ENCODE measurements around the gene FSD1.
"Not testable (repeated sequence)": the region's sequence is repeated elsewhere in the genome, so short reads cannot be mapped to it uniquely, and the experiment has no call there.

FSD1 gene

DNA sequence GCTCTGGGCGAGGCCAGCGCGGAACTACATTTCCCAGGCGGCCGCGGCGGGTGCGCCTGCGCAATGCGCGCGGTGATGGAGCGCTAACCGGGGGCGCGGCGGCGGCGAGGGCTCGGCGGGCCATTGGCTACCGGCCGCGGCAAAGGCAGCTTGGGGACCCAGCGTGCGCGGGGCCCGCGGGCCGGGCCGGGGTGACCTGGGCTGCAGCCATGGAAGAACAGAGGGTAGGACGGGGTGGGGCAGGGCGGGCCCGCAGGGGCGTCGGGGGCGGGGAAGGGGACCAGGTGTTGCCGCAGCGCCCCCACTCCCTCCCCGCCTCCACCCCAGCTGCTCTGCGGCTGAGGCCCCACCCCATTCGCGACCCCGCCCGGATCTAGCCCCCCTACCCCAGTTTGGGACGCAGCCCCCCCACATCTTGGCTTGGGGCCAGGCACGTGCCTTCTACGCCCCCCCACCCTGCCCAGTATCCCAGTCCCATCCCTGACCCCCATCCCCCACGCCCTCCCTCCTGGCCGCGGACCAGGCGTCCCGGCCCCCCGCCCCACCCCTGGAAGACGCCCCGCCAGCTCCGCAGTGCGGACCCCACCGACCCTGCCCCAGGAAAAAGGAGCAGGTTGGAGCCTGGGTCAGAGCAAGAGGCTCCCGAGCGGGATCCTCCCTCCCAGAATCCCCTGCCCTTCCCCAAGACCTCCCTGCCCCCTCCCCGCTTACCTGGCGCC, at the start of gene FSD1:
Gene FSD1 (plus strand): TSS at position 61 of the 719 bp plus-strand sequence. CDS start 149 bp downstream, at position 210.
- DNase-seq (ENCODE audit: low read depth, low spot score): no peak
- H3K27ac ChIP-seq: no peak within 1 kb of the TSS

DNA sequence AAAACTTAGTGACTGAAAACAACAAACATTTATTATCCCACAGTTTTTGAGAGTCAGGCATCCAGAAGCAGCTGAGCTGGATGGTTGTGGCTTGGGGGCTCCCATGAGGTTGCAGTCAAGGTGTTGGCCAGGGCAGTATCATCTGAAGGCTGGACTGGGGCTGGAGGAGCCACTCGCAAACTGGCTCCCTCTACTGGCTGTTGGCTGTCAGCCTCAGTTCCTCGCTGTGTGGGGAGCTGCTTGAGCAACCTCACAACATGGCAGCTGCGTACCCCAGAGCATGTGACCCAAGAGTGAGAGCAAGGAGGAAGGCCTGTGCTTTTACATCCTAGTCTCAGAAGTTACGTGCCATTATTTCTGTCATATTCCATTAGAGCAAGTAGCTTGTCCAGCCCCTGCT, 47.8 kb upstream of the FSD1 start:
- H3K27ac ChIP-seq: no peak overlapping the region
- DNase-seq (ENCODE audit: low read depth, low spot score): no peak

- no peak overlapping the region for H3K27ac ChIP-seq
- no peak for DNase-seq (ENCODE audit: low read depth, low spot score)
Observed at GRCh38 chr19:4257025-4257424, 47.4 kb upstream of the FSD1 start.

DNA sequence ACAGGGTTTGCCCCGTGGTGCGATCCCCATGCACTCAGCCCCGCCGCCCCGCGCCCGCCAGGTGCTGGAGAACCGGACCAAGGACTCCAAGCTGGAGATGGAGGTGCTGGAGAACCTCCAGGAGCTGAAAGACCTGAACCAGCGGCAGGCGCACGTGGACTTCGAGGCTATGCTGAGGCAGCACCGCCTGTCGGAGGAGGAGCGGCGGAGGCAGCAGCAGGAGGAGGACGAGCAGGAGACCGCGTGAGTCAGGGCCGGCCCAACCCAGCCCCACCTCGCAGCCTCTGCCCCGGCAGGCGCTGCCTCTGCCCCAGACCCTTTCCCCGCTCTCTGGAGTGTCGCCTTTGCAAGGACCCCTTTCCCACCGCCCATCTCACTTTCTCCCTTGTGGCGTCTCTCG, 46.2 kb upstream of the FSD1 start:
- no peak overlapping the region for H3K27ac ChIP-seq
- DNase-seq (ENCODE audit: low read depth, low spot score): no peak

DNA sequence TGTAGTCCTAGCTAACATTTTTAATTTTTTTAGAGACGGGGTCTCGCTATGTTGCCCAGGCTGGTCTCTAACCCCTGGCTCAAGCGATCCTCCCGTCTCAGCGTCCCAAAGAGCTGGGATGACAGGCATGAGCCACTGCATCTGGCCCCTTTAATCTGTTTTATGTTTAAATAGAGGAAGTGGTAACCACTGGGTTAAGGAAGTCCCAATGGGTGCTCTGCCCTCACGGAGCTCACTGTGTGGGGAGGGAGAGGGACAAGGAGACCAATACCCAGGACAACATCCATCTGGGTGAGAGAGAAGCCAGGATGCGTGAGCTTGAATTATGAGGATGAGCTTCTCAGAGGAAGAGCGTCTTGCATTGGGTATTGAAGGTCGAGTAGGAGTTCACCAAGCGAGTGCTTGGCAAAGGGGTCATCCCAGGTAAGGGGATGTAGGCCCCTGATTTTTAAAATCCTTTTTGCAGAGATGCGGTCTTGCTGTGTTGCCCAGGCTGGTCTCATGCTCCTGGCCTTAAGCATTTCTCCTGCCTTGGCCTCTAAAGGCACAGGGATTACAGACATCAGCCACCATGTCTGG, 43.7 kb upstream of the FSD1 start:
- no peak for DNase-seq (ENCODE audit: low read depth, low spot score)
- H3K27ac ChIP-seq: no peak overlapping the region

- DNase-seq (ENCODE audit: low read depth, low spot score): no peak
- H3K27ac ChIP-seq: no peak overlapping the region
Observed at GRCh38 chr19:4264812-4265211, 39.6 kb upstream of the FSD1 start.

DNA sequence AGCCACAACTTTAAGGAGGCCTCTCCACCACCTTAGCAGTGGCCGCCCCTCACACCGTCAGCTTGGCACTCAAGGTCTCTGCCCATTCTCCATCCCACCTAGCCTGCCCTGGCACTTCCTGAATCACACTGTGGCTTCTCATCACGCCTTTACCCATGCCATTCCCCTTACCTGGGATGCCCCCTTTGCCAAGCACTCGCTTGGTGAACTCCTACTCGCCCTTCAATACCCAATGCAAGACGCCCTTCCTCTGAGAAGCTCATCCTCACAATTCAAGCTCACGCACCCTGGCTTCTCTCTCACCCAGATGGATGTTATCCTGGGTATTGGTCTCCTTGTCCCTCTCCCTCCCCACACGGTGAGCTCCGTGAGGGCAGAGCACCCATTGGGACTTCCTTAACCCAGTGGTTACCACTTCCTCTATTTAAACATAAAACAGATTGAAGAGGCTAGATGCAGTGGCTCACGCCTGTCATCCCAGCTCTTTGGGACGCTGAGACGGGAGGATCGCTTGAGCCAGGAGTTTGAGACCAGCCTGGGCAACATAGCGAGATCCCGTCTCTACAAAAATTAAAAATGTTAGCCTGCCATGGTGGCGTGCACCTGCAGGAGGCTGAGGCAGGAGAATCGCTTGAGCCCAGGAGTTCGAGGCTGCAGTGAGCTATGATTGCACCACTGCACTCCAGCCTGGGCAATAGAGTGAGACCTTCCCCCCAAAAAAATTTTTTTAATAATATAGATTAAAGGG, 38.0 kb upstream of the FSD1 start:
- H3K27ac ChIP-seq: no peak overlapping the region
- no peak for DNase-seq (ENCODE audit: low read depth, low spot score)

DNA sequence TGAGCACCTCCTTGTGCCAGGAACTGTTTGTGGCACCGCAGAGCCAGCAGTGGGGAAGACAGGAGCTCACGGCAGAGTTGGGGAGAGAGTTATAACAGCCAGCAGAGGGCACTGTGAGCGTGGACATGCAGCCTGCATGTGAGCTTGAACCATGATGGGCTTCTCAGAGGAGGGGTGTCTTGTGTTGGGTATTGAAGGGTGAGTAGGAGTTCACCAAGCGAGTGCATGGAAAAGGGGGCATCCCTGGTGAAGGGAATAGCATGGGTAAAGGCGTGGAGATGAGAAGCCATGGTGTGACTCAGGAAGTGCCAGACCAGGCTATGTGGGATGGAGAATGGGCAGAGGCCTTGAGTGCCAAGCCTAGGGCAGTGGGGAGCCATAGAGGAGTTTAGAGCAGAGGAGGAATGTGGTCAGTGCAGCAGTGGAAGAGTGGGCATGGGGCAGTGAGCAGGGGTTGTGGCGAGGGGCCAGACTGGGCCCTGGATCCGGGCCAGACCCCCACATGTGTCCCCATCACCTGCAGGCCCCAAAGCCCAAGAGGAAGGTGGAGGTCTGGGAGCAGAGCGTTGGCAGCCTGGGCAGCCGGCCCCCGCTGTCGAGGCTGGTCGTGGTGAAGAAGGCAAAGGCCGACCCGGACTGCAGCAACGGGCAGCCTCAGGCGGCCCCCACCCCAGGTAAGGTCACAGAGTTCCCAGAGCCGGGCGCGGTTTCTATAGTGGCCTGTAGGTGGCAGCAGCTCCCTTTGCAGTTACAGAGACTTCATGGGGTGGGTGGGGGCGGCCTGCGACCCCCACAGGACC, 37.1 kb upstream of the FSD1 start:
- DNase-seq (ENCODE audit: low read depth, low spot score): no peak

GRCh38 chr19:4267901-4268815, 36.2 kb upstream of the FSD1 start:
- no peak for DNase-seq (ENCODE audit: low read depth, low spot score)

More for the DNA sequence above, 37.1 kb upstream of the FSD1 start:
- H3K27ac ChIP-seq: no peak overlapping the region

GRCh38 chr19:4268816-4269430, 35.5 kb upstream of the FSD1 start:
- H3K27ac ChIP-seq: no peak overlapping the region
- DNase-seq (ENCODE audit: low read depth, low spot score): no peak

More at GRCh38 chr19:4267901-4268815, 36.2 kb upstream of the FSD1 start:
- H3K27ac ChIP-seq: no peak overlapping the region

DNA sequence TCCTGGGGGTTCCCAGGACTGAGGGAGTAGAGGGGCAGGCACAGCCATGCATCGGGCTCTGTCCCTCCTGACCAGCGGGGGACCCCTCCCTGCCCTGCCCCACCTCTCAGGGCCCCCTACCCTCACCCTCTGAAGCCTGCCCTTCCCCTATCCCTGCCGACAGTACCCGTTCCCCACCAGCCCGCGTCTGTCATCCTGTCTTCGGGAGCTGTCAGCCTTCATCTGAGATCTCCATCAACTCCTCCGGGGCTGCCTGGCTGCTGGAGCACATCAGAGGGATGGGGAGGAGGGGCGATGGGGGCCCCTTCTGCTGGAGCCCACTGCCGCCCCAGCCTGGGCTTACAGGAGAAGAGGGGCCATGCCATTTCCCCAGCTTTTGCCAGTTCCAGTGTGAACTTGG, 31.5 kb upstream of the FSD1 start:
- no peak for DNase-seq (ENCODE audit: low read depth, low spot score)
- no peak overlapping the region for H3K27ac ChIP-seq

DNA sequence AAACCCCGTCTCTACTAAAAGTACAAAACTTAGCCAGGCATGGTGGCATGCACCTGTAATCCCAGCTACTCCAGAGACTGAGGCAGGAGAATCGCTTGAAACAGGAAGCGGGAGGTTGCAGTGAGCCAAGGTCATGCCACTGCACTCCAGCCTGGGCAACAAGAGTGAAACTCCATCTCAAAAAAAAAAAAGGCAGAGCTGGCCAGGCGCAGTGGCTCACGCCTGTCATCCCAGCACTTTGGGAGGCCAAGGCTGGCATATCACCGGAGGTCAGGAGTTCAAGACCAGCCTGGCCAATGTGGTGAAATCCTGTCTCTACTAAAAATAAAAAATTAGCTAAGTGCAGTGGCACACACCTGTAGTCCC, 30.1 kb upstream of the FSD1 start:
- not testable (repeated sequence) for H3K27ac ChIP-seq; DNase-seq (ENCODE audit: low read depth, low spot score)

DNA sequence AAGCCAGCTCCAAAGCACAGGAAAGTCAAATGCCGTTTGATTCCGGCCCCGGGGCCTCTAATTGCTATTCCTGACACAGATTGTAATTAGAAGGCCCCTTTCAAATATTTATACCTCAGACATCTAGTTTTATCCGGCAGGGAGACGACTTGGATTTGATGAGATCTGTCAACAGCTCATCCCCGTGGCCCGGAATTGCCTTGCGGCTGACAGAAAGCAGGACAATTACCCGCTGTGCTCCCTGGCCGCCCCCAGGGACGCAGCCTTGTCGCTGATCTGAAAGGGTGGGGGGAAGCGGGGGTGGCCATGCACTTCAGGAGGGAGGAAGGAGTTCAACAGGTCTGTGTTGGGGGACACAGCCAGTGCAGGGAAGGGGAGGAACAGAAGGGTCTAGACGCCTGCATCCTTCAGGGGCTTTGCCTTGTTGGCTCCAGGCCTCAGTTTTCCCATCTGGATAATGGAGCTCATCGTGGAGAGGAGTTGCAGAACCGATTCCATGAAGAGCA, 27.2 kb upstream of the FSD1 start:
- DNase-seq (ENCODE audit: low read depth, low spot score): no peak
- H3K27ac ChIP-seq: no peak overlapping the region

DNA sequence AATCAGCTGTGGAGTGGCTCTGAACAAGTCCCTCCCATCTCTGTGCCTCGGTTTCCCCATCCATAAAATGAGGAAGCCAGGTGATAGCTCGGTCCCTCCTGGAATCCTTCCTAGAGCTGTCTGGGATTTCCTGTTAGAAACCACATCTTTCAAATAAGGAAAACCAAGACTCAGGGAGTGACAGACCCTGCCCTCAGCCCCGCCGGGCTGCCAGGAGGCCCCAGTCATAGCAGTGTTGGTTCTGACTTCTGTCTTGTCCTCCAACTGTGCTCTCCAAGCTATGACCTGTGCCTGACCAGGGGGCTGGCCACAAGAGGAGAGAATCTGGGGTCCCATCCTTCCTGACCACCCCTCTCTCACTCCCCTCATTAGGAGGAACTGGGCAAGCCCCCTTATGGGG, 26.4 kb upstream of the FSD1 start:
- DNase-seq (ENCODE audit: low read depth, low spot score): no peak
- no peak overlapping the region for H3K27ac ChIP-seq

- no peak for DNase-seq (ENCODE audit: low read depth, low spot score)
- no peak within 1 kb of the TSS for H3K27ac ChIP-seq
Observed at GRCh38 chr19:4278419-4279266, 25.8 kb upstream of the FSD1 start, which contains the start of gene SHD. TSS of gene SHD (plus strand) at chr19:4279266. CDS start at chr19:4280064, 798 bp downstream.

DNA sequence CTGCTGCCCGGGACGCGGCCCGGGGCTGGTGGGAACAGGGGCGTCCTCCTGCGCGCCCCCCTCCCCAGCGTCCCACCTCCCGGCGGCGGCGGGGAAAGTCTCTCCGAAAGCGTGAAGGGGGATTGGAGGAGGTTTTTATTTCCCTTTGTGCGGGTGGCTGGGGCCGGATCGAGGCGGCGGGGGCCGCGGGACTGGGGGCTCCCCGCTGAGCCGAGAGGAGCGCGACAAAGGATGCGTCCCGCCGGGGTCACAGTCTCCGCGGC, 25.2 kb upstream of the FSD1 start:
- H3K27ac ChIP-seq: no peak overlapping the region
- no peak for DNase-seq (ENCODE audit: low read depth, low spot score)

DNA sequence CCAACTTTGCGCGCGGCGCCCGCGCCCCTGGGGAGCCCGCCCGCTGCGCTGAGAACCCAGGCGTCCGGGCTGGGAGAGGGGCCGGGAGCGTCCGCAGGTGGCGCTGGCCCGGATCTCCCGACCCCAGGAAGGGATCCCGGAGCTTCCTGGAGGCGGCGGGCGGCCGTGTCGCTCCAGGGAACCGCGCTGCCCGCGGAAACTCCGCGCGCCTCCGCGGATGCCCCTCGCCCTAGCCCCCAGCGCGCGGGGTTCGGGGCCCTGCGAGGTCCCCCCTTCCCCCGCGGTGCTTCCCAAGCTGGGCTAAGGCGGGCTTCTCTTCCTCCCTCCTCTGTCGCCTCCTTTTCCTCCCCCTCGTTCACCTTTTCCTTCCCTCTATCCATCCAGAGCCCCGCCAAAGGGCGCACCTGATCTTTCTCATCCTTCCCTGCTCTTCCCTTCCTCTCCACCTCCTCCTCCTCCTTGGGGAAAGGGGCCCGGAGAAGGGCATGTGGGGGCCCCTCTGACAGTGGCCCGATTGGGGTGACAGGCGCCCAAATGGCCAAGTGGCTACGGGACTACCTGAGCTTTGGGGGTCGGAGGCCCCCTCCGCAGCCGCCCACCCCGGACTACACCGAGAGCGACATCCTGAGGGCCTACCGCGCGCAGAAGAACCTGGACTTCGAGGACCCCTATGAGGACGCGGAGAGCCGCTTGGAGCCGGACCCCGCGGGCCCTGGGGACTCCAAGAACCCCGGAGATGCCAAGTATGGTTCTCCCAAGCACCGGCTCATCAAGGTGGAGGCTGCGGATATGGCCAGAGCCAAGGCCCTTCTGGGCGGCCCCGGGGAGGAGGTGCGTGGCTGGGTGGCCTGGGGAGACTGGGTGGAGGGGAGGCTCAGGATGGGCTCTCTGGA, 24.6 kb upstream of the FSD1 start:
- no peak for DNase-seq (ENCODE audit: low read depth, low spot score)
- no peak overlapping the region for H3K27ac ChIP-seq
